ENCODE data around the gene WWC1.

GRCh38 chr5:168260353-168261226 lies 30.9 kb upstream of the WWC1 start:
- TF ChIP-seq, protein P1, sequence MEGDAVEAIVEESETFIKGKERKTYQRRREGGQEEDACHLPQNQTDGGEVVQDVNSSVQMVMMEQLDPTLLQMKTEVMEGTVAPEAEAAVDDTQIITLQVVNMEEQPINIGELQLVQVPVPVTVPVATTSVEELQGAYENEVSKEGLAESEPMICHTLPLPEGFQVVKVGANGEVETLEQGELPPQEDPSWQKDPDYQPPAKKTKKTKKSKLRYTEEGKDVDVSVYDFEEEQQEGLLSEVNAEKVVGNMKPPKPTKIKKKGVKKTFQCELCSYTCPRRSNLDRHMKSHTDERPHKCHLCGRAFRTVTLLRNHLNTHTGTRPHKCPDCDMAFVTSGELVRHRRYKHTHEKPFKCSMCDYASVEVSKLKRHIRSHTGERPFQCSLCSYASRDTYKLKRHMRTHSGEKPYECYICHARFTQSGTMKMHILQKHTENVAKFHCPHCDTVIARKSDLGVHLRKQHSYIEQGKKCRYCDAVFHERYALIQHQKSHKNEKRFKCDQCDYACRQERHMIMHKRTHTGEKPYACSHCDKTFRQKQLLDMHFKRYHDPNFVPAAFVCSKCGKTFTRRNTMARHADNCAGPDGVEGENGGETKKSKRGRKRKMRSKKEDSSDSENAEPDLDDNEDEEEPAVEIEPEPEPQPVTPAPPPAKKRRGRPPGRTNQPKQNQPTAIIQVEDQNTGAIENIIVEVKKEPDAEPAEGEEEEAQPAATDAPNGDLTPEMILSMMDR (IDR thresholded peaks at IDR 0.05): no peak
- TF ChIP-seq TCF7L2 (IDR thresholded peaks at IDR 0.05; ENCODE audit: low read depth, low read length) (no peak), POLR2AphosphoS5 (IDR thresholded peaks at IDR 0.05; ENCODE audit: low read depth, low read length) (no peak)

All from Panc1 (cell line).